NK-92 treated with Interleukin-12 subunit alpha and Interleukin-12 subunit beta, amount 100 ng/mL, for 24 hours (cell line): ENCODE results near the gene CDK19.
"Not testable (repeated sequence)": the region's sequence is repeated elsewhere in the genome, so short reads cannot be mapped to it uniquely, and the experiment has no call there.

Experiments
- DNase-seq: peaks from one replicate; lab custom pipeline; 2025; lab: John Stamatoyannopoulos, UW

The CDK19 gene

DNA sequence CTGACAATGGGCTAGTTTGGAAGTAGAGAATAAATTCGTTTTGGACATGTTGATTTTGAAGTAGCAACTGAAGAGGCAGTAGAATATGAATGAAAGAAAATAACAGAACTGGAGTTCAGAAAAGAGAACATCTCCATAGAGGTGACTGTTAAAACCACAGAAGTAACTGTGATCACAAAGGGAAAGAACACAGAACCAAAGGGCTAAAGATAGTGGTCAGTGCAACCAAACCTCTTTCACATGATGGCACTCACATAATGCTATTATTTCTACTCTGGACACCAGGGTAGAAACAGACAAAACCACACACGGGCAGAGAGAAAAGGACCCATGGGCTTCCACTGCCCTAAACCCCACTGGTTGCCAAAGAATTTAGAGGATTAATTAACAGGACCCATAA lies 58.5 kb downstream of the CDK19 start:
- DNase-seq, result no peak

DNA sequence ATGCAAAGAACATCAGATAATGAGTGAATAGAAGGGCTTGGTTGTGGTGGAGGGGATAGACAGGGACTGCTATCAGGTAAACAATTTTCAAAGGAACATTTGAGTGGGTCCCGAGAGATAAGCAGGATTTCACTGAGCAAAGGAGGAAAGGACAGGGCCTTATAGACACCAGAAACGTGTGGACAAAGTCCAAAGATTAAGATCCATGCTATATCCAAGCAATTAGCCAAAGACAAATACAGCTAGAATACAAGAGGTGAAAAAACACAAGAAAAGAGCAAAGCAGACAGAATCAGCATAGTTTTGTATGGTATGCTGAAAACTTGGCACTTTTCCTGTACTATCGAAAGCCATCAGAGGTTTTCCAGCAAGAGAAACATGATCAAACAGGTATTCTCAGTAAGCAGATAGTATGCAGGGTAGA lies 59.8 kb downstream of the CDK19 start:
- DNase-seq, result no peak

DNA sequence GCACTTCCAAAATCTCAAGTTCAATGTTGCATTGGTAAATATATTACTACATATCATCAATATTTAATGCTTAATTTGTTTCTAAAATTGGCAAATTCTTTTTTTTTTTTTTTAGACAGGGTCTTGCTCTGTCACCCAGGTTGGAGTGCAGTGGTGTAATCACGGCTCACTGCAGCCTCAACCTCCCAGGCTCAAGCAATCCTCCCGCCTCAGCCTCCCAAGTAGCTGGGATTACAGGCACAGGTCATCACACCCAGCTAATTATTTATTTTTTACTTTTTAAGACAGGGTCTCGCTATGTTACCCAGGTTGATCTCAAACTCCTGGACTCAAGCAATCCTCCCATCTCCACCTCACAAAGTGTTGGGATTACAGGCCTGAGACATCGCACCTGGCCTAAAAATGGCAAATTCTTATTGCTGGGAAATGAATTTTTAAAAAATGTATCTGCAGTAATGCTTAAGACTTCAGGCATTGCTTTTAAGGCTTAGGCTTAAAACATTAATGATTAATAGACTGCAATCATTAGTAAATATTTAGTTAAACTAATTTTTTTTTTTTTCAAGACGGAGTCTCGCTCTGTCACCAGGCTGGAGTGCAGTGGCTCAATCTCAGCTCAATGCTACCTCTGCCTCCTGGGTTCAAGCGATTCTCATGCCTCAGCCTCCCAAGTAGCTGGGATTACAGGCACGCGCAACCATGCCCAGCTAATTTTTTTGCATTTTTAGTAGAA lies 61.2 kb downstream of the CDK19 start:
- DNase-seq, result not testable (repeated sequence)

DNA sequence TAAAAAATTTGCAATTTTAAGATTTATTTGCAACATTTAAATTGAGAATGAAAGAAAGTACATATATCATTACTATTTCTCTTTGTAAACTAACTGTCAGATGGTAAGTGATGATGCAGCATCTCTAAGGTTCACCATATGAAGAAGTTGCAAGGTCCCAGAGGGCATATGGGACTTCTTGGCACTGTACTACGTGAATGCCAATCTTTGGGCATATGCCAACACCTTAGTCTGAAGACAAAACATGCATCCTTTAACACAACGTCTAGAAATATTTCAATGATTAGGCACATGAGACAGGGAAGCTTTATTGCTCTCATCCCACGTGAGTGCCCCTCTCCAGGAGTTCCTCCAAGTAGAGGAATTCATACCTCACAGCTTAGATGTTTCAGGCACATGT lies 66.8 kb downstream of the CDK19 start:
- DNase-seq, result no peak

- no peak for DNase-seq
These were observed 68.6 kb downstream of the CDK19 start for GRCh38 chr6:110746680-110747079.

DNA sequence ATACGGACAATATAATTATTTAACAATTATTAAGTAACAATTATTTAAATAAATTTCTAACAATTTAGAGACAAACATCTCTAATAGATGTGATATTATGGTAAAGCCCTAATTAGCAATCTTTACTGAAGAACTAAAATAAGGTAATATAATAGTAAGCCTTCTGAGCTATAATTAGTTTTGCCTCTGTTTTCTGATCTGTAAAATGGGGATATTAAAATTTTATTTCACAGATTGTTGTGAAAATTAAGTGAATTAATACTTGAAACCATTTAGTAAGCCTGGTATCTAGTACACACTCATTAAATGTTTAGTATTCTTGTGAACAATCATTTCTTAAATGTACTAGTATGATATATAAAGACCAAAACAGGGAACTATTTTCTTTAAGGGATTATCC lies 70.3 kb downstream of the CDK19 start:
- no peak for DNase-seq

DNA sequence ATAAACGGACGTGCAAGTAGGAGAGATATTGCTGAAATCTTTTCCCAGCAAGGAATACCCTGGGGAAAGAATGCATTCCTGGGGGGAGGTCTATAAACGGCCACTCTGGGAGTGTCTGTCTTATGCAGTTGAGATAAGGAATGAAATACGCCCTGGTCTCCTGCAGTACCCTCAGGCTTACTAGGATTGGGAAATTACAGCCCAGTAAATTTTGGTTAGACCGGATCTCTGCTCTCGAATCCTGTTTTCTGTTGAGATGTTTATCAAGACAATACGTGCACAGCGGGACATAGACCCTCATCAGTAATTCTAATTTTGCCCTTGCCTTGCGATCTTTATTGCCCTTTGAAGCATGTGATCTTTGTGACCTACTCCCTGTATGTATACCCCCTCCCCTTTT lies 72.7 kb downstream of the CDK19 start:
- not testable (repeated sequence) for DNase-seq

DNA sequence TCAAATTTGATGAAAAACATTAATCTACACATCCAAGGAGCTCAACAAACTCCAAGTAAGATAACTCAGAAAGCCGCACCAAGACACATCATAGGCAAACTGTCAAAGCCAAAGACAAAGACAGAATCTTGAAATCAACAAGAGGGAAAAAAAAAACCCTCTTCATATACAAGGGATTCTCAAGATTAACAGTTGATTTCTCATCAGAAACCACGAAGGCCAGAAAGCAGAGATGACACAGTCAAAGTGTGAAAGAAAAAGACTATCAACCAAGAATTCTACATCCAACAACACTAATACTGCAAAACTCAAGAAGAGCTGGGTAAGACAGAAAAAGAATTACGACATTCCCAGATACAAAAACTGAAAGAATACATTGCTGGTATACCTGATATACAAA lies 73.8 kb downstream of the CDK19 start:
- DNase-seq, result no peak

DNA sequence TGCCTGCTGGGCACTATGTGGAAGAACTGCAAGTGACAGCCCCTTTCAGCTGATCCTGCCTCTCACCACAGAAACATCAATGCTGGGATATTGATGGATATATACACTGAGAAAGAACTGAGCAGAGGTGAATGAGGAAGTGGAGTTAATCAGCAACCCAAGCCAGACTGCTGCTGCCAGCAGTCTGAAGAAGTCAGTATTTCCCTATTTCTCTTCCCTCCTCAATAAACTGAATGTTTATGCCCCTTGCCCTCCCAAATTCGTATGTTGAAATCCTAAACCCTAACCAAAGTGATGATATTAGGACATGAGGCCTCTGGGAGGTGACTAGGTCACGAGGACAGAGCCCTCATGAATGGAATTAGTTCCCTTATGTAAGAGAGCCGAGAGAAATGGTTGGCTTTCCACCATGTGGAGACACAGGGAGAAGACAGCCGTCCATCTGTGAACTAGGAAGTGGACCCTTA lies 76.3 kb downstream of the CDK19 start:
- no peak for DNase-seq

DNA sequence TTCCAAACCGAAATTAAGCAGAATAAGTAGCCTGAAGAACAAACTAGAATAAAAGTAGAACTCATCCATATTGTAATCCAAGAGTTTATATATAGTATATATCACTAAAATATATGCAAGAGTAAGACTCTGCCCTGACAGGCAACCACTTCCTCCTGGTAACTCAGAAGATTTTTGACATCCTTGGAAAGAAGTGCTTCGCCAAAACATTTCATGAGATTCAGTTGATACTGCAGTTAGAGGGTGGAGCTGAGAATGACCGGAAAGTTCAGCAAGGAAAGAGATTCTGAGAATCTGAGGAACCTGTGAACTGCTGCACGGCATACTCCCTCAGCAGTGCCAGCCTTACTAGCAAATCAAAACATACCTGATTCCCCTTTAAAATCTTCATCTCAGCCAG lies 79.6 kb downstream of the CDK19 start:
- DNase-seq, result no peak

GRCh38 chr6:110731898-110732297 lies 83.4 kb downstream of the CDK19 start:
- DNase-seq, result no peak

DNA sequence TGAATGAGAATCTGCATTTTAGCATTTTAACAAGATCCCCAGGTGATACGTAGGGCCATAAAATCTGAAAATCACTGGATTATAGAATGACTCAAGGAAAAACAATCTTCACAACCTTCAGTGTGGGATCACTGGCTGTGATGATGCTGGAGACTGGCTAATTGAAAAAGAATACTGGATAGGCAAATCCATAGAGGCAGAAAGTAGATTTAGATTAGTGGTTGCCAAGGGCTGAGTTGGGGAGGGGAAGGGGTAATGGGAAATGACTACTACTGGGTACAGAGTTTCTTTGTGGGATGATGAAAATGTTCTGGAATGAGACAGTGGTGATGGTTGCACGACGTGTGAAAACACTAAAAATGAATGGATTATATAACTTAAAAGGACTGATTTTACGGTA lies 84.1 kb downstream of the CDK19 start:
- no peak for DNase-seq

DNA sequence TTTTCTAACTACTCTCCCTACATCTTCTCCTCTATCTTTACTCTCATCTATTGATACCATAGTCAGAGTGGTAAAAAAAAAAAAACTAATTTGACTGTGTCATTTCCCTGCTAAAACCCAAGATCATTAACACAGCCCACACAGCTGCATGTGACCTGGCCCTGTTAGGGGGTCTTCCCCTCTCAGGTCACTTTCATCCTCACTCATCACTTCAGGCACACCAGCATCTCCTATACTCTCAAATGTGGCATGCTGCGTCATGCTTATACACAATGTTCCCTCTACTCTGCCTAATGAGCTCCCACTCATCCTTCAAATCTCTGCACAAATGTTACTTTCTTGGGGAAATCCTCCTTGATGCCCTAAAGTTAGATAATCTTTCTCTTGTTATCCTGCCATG lies 86.8 kb downstream of the CDK19 start:
- no peak for DNase-seq

DNA sequence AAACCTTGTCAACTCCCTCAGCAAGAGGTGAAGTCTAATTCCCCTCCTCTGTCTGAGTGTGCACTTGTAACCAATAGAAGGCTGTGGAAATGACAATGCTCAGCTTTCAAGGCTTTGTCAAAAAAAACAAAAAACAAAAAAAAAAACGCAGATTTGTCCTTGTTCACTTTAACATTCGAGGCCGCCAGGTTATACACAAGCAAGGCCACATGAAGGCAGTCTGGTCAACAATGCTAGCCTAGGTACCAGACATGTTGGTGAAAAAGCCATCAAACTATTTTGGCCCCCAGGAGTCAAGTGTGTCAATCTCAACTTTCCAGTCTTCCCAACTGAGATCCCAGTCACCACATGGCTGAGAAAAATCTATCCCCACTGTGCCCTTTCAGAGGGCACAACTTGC lies 92.3 kb downstream of the CDK19 start:
- DNase-seq, result no peak

DNA sequence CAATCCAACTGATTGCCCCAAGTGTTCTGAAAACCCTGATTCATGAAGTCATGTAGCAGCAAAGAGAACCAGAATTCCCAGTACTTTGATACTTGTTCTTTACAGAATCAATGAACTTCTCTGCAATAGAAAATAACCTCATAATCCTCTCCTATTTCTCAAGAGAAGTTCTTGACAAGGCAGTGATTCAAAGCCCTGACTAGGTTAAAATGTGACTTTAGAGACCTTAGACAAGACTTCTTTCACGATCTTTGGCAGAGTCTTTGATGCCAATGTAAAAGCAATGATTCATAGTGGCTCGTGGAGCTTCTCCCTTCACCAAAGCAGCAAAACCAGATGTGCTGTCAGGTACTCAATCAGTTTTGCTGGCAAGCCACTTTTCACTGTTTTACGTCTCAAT lies 95.2 kb downstream of the CDK19 start:
- no peak for DNase-seq

DNA sequence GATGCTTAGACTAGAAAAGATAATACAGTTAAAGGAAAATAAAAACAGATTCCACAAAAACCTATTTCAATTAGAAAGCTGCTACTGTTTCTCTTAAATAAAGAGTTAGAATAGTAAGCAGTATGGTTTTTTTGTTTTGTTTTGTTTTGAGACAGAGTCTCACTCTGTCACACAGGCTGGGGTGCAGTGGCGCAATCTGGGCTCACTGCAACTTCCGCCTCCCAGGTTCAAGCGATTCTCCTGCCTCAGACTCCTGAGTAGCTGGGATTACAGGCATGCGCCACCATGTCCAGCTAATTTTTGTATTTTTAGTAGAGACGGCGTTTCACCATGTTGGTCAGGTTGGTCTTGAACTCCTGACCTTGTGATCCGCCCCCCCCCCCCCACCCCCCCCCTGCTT lies 95.7 kb downstream of the CDK19 start:
- not testable (repeated sequence) for DNase-seq

DNA sequence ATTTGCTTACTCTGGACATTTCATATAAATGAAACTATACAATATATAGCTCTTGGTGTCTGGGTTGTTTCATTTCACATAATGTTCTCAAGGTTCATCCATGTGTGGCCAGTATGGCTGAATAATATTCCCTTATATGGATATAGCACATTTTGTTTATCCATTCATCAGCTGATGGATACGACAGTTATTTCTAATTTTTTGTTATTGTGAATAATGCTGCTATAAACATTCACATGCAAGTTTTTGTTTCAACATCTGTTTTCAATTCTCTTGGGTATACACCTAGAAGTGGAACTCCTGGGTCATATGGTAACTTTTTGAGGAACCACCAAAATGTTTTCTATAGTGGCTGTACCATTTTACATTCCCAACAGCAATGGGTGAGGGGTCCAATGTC lies 101.1 kb downstream of the CDK19 start:
- DNase-seq, result no peak

DNA sequence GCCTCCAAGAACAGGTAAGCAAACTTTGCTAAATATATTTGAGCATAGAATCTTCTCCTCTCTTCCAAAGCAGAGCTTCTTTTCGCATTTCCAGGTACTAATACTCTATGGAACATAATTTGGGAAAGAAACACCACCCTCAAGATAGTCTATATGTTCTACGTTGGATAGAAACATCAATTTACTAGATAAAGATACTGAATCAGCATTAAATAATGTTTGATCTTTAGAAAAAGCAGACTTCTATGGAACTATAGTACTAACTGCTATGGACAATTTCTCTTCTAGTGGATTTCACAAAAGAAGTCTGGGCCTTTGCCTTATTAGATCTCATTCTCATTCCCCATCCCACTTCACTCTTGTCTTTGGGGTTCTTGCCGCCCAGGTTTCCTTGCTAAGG lies 103.0 kb downstream of the CDK19 start:
- no peak for DNase-seq

- DNase-seq, result no peak
These were observed 105.2 kb downstream of the CDK19 start for GRCh38 chr6:110710115-110710514.

DNA sequence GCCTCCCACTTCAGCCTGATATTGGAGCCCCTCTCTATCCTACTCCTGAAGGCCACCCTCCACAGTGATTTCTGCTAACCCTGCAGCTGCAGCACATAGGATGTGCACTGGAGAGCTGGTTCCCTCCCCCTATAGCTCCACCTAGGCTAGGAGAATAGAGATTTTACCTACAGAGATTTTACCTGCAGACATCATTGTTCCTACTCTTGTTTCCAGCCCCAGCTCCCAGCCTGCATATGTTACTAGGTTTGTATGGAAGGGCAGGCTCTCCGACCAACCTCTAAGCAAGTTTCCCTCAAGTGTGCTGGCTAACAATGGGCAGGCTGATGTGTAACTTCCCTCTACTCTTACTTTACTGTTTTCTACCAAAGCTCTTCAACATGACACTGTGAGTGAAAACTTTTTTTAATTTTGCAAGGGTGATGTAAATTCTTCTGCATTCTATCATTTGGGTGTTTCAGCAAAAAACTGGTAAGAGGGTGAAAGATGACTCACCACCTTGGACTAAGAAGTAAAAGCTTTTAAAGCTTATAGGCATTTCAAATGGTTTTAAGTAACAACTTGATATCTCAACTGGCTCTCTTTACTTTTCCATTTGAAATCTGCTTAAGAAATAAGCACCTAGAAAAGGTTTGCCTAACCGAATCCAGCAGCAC lies 106.8 kb downstream of the CDK19 start:
- no peak for DNase-seq

DNA sequence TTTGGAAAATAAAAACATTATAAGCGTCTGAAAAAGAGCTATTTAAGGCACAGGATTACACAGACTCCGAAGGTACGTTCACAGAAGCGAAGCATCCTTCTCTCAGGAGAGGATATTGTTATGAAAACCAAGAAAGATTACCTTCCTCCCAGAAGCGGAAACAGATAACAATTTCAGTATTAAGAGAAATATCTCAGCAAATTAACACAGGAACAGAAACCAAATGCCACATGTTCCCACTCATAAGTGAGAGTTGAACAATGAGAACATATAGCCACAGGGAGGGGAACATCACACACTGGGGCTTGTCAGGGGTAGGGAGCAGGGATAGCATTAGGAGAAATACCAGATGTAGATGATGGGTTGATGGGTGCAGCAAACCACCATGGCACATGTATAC lies 109.7 kb downstream of the CDK19 start:
- no peak for DNase-seq

DNA sequence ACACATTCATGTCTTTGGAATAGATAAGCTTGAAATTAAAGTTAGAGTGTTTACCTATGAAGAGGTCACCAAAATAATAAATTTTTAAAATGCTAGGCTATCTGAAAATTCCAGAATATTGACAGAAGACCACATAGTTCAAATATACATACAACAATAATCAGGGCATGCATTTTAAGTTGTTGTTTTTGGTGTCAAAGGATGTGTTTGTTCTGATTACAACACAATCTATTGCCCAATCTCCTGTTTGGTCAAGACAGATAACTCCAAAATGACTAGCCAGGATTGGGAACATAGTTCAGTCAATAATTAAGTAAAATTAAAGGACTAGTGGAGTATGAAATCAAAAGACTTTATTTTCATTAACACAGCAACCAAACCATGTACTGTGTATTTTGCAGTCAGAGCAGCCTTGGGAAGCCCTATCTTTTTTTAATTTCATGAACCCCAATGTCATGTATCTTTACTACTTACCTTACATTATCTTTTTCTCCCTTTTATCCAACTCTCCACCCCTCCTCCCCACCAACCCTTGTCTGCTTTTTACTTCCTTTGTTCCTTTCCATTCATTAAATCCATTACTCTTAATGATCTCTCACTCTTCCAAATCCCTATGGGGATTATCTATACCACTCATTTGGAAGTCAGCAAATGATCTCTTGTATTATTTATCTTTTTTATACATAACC lies 111.2 kb downstream of the CDK19 start:
- no peak for DNase-seq
